Activated CD8-positive, alpha-beta T cell treated with anti-CD3 and anti-CD28 coated beads, Interleukin-2, amount 10 ng/mL, durations not matched to agents 7 days and 5 days (primary cell): ENCODE results near the gene PACS1. TPM values are rescaled to one million over a fixed set of nuclear protein-coding genes. Genes with fewer than 3 reads are reported as not detected.

Experiments used
- ATAC-seq: fragments of 150-1000 bp; cut with Tn5 transposase; one replicate; pipeline ENCODE4 v1.10.0; 2021; ENCODE audit warnings: moderate library complexity
- CTCF ChIA-PET: fragments of 350-600 bp; sonication (Branson Sonifier 250); formaldehyde crosslinking; loops from one replicate; lab custom pipeline; 2021; ENCODE audit warnings: antibody characterized with exemption; lab: Charles Lee
- POLR2A ChIA-PET: fragments of 350-600 bp; sonication (Branson Sonifier 250); formaldehyde crosslinking; loops from one replicate; lab custom pipeline; 2021; ENCODE audit warnings: antibody characterized with exemption; lab: Charles Lee
- DNase-seq: peaks from one replicate; pipeline ENCODE4 v3.0.0-alpha.2; 2020
- H3K27ac Mint-ChIP-seq: one replicate; pipeline ENCODE4 v1.8.0; 2021; ENCODE audit warnings: mild to moderate bottlenecking, mixed read lengths
- H3K27me3 Mint-ChIP-seq: one replicate; pipeline ENCODE4 v1.8.0; 2021; ENCODE audit warnings: low read depth, mixed read lengths
- H3K36me3 Mint-ChIP-seq: one replicate; pipeline ENCODE4 v1.8.0; 2021; ENCODE audit warnings: low read depth, mixed read lengths
- H3K4me1 Mint-ChIP-seq: one replicate; pipeline ENCODE4 v1.8.0; 2021; ENCODE audit warnings: low read depth, mixed read lengths
- H3K4me3 Mint-ChIP-seq: one replicate; pipeline ENCODE4 v1.8.0; 2021; ENCODE audit warnings: mild to moderate bottlenecking, mixed read lengths
- H3K9me3 Mint-ChIP-seq: one replicate; pipeline ENCODE4 v1.8.0; 2022; ENCODE audit warnings: mixed read lengths; ENCODE audit not compliant: insufficient read depth
- total RNA-seq, 2 experiments: library from RNA; stranded (reverse); gene quantifications; one replicate each; pipeline ENCODE4 v1.2.3, GENCODE V29; 2021

The PACS1 gene
- total RNA-seq, 2 experiments from 2014 or later: 84.6 to 91.6 TPM

DNA sequence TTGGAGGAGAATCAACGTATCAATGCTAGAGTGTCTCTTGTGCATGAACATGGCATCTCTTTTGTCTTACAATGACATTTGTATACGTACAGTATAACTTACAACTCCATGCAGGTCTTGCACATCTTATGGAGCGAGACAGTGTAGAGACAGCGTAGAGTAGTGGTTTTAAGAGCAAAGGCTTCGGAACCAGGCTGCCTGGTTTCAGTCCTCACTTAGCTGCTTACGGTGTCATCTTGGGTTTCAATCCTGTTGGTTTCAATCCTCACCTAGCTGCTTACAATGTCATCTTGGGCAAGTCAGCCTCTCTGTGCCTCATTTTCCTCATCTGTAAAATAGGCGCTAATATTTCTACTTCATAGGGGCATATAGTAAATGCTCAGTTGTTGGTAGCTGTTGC is 98.2 kb downstream of the PACS1 start:
- no peak for ATAC-seq
- ChIA-PET POLR2A (no interaction called here), CTCF (interaction anchor here (1.4 to 1.5 kb wide), 2 partner anchors 54 to 100 kb away, joined by 3 to 4 read pairs; no protein-coding TSS in a partner anchor)
- no peak overlapping the region for H3K27ac Mint-ChIP-seq
- DNase-seq: no peak
- H3K9me3 Mint-ChIP-seq: no peaks in the 10 kb centered on the region
- H3K27me3 Mint-ChIP-seq: no peaks in the 10 kb centered on the region
- H3K36me3 Mint-ChIP-seq: peaks cover 7% of the 10 kb centered on the region
- H3K4me3 Mint-ChIP-seq: no peak overlapping the region
- no peaks in the 10 kb centered on the region for H3K4me1 Mint-ChIP-seq

DNA sequence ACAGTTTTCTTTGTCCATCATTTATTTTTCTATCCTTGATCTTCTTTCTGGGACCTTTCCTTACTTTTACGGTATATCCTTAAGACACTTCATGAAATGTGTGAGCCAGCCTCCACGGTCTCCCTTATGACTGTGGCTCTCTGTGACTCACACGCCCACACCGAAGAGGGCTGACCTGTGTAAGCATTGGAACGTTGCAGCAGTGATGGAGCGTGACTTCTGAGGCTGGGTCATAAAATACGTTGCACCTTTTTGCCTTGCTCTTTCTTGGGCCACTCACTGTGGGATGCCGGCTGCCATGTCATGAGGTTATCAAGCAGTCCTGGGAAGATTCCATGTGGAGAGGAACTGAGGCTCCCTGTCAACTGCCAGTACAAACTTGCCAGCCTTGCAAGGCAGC is 102.1 kb downstream of the PACS1 start:
- Mint-ChIP-seq H3K9me3 (no peaks in the 10 kb centered on the region), H3K27ac (no peak overlapping the region), H3K27me3 (no peaks in the 10 kb centered on the region), H3K36me3 (peaks cover 3% of the 10 kb centered on the region), H3K4me3 (no peak overlapping the region), H3K4me1 (no peaks in the 10 kb centered on the region)
- ChIA-PET CTCF (no interaction called here), POLR2A (no interaction called here)
- DNase-seq (peak; percentile 16), ATAC-seq (no peak)

- Mint-ChIP-seq H3K36me3 (no peaks in the 10 kb centered on the region), H3K27ac (no peak overlapping the region), H3K27me3 (no peaks in the 10 kb centered on the region), H3K9me3 (no peaks in the 10 kb centered on the region), H3K4me1 (no peaks in the 10 kb centered on the region), H3K4me3 (no peak overlapping the region)
- DNase-seq (no peak), ATAC-seq (no peak)
- ChIA-PET POLR2A (no interaction called here), CTCF (no interaction called here)
Observed at GRCh38 chr11:66176650-66177049, 106.6 kb downstream of the PACS1 start.

- H3K4me1 Mint-ChIP-seq: no peaks in the 10 kb centered on the region
- no peak overlapping the region for H3K4me3 Mint-ChIP-seq
- no peaks in the 10 kb centered on the region for H3K27me3 Mint-ChIP-seq
- H3K27ac Mint-ChIP-seq: no peak overlapping the region
- DNase-seq: no peak
- ChIA-PET CTCF (no interaction called here), POLR2A (no interaction called here)
- H3K9me3 Mint-ChIP-seq: no peaks in the 10 kb centered on the region
- no peaks in the 10 kb centered on the region for H3K36me3 Mint-ChIP-seq
- ATAC-seq: no peak
Observed at GRCh38 chr11:66178183-66178582, 108.1 kb downstream of the PACS1 start.

DNA sequence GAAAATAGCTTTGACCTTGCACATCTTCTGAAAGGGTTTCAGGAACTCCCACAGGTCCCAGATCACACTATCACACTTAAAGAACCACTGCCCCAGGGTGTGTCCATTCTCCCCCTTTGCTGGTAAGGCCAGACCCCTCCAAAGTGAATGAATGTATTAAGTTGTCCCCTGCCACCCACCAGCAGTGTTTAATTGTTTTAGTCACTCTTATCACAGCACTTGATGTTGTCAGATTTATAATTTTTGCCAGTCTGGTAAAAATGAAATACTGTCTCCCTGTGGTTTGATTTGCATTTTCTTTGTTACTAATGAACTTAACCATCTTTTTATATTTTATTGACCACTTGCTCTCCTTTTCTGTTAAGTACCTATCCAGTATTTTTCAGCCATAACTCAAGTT is 108.8 kb downstream of the PACS1 start:
- ChIA-PET POLR2A (no interaction called here), CTCF (no interaction called here)
- DNase-seq: no peak
- no peaks in the 10 kb centered on the region for H3K36me3 Mint-ChIP-seq
- H3K4me1 Mint-ChIP-seq: peaks cover under 1% of the 10 kb centered on the region
- H3K4me3 Mint-ChIP-seq: no peak overlapping the region
- ATAC-seq: no peak
- H3K27me3 Mint-ChIP-seq: no peaks in the 10 kb centered on the region
- no peak overlapping the region for H3K27ac Mint-ChIP-seq
- H3K9me3 Mint-ChIP-seq: no peaks in the 10 kb centered on the region

GRCh38 chr11:66181632-66182315 is 111.7 kb downstream of the PACS1 start:
- ChIA-PET CTCF (no interaction called here), POLR2A (interaction anchor here (1.0 kb wide), 1 partner anchor 40 kb away, joined by 3 read pairs; no protein-coding TSS in a partner anchor)
- Mint-ChIP-seq H3K4me3 (no peak overlapping the region), H3K27ac (no peak overlapping the region), H3K4me1 (peaks cover 5% of the 10 kb centered on the region), H3K27me3 (no peaks in the 10 kb centered on the region), H3K36me3 (no peaks in the 10 kb centered on the region), H3K9me3 (no peaks in the 10 kb centered on the region)
- ATAC-seq: no peak
- DNase-seq: no peak

DNA sequence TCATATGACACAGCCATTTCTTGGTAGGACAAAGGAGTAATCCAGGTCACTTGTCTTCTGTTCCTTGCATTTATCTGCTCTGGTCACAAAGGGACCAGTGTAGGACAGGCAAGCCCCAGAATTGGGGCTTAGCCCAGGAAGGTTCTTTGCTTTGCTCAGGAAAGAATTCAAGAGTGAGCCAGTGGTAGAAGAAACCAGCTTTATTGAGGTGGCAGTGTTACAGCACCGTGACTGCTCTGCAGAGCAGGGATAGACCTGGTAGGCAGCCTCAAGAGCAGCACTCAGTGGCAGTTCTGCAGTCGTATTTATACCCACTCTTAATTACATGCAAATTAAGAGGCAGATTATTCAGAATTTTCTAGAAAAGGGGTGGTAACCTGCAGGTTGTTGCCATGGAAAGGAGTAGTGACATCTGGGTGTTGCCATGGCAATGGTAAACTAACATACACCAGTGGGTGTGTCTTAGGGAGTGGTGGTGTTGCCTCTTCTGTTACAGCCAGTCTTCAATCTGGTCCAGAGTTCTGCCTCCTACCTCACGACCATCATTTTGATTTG is 113.5 kb downstream of the PACS1 start:
- no peak overlapping the region for H3K4me3 Mint-ChIP-seq
- H3K4me1 Mint-ChIP-seq: peaks cover 11% of the 10 kb centered on the region

GRCh38 chr11:66184728-66185127 is 114.7 kb downstream of the PACS1 start:
- ATAC-seq (no peak), DNase-seq (no peak)
- Mint-ChIP-seq H3K27me3 (no peaks in the 10 kb centered on the region), H3K9me3 (no peaks in the 10 kb centered on the region), H3K27ac (no peak overlapping the region), H3K4me1 (peaks cover 12% of the 10 kb centered on the region), H3K4me3 (no peak overlapping the region), H3K36me3 (peaks cover 7% of the 10 kb centered on the region)
- CTCF ChIA-PET: interaction anchor here (1.3 kb wide), 1 partner anchor 38 kb away, joined by 3 read pairs; no protein-coding TSS in a partner anchor
- POLR2A ChIA-PET: interaction anchor here (0.5 kb wide), 1 partner anchor 47 kb away, joined by 3 read pairs; no protein-coding TSS in a partner anchor

More for the DNA sequence above, 113.5 kb downstream of the PACS1 start:
- H3K9me3 Mint-ChIP-seq: no peaks in the 10 kb centered on the region
- DNase-seq: no peak
- no peak overlapping the region for H3K27ac Mint-ChIP-seq
- ChIA-PET POLR2A (no interaction called here), CTCF (no interaction called here)
- peaks cover 7% of the 10 kb centered on the region for H3K36me3 Mint-ChIP-seq
- H3K27me3 Mint-ChIP-seq: no peaks in the 10 kb centered on the region
- peak; percentile 64 for ATAC-seq

DNA sequence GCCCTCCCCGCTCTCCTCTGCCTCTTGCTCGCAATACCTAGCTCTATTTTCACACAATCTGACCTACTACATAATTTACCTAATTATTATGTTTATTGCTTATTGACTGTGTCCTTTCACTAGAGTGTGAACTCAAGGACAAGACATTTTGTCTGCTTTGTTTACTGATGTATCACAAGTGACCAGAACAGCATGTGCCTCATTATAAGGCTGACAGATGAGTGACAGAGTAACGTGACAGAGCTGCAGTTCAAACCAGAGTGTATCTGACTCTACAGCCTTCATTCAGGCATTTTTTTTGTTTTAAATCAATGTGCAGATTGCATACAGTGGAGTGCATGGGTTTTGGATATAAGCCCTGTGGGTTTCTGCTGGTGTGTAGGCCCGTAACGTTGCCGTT is 116.4 kb downstream of the PACS1 start:
- peaks cover 12% of the 10 kb centered on the region for H3K4me1 Mint-ChIP-seq
- no peak overlapping the region for H3K27ac Mint-ChIP-seq
- ATAC-seq: no peak
- H3K4me3 Mint-ChIP-seq: no peak overlapping the region
- no peak for DNase-seq
- H3K27me3 Mint-ChIP-seq: no peaks in the 10 kb centered on the region
- H3K36me3 Mint-ChIP-seq: peaks cover 7% of the 10 kb centered on the region
- H3K9me3 Mint-ChIP-seq: no peaks in the 10 kb centered on the region
- ChIA-PET CTCF (interaction anchor here (1.4 kb wide), 1 partner anchor 117 kb away, joined by 3 read pairs; no protein-coding TSS in a partner anchor), POLR2A (no interaction called here)

DNA sequence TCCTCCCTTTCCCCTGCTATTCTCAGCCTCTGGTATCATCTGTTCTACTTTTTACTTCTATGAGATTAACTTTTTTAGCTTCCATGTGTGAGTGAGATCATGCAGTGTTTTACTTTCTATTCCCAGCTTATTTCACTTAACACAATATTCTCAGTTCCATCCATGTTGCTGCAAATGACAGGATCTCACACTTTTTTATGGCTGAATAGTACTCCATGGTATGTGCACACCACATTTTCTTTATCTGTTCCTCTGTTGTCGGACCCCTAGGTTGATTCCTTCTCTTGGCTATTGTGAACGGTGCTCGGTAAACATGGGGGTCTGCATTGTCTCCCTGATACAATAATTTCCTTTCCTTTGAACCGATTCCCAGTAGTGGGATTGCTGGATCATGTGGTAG is 117.4 kb downstream of the PACS1 start:
- H3K4me3 Mint-ChIP-seq: no peak overlapping the region
- H3K27me3 Mint-ChIP-seq: no peaks in the 10 kb centered on the region
- H3K36me3 Mint-ChIP-seq: peaks cover 7% of the 10 kb centered on the region
- ChIA-PET CTCF (no interaction called here), POLR2A (interaction anchor here (0.6 kb wide), 1 partner anchor 771 kb away, joined by 3 read pairs; no protein-coding TSS in a partner anchor)
- H3K9me3 Mint-ChIP-seq: no peaks in the 10 kb centered on the region
- no peak overlapping the region for H3K27ac Mint-ChIP-seq
- ATAC-seq (no peak), DNase-seq (no peak)
- peaks cover 12% of the 10 kb centered on the region for H3K4me1 Mint-ChIP-seq

GRCh38 chr11:66188580-66188979 is 118.5 kb downstream of the PACS1 start:
- no peak overlapping the region for H3K4me3 Mint-ChIP-seq
- ChIA-PET POLR2A (no interaction called here), CTCF (no interaction called here)
- DNase-seq (no peak), ATAC-seq (no peak)
- H3K9me3 Mint-ChIP-seq: no peaks in the 10 kb centered on the region
- H3K27ac Mint-ChIP-seq: no peak overlapping the region
- no peaks in the 10 kb centered on the region for H3K27me3 Mint-ChIP-seq
- H3K4me1 Mint-ChIP-seq: peaks cover 12% of the 10 kb centered on the region
- peaks cover 11% of the 10 kb centered on the region for H3K36me3 Mint-ChIP-seq

- H3K27me3 Mint-ChIP-seq: no peaks in the 10 kb centered on the region
- H3K36me3 Mint-ChIP-seq: peaks cover 12% of the 10 kb centered on the region
- no peak overlapping the region for H3K4me3 Mint-ChIP-seq
- H3K27ac Mint-ChIP-seq: no peak overlapping the region
- no peaks in the 10 kb centered on the region for H3K9me3 Mint-ChIP-seq
- peaks cover 10% of the 10 kb centered on the region for H3K4me1 Mint-ChIP-seq
- ChIA-PET CTCF (no interaction called here), POLR2A (no interaction called here)
- DNase-seq (no peak), ATAC-seq (no peak)
Observed at GRCh38 chr11:66189031-66189745, 119.1 kb downstream of the PACS1 start.
